B cell (primary cell): ENCODE measurements around the gene PNMA8C. TPM values are rescaled to one million over a fixed set of nuclear protein-coding genes. Genes with fewer than 3 reads are reported as not detected.

Experiments used
- ATAC-seq: fragments of 200-7000 bp; cut with Tn5 transposase; one replicate; pipeline ENCODE4 v1.10.0; 2021; ENCODE audit warnings: low read depth, mild to moderate bottlenecking, moderate number of reproducible peaks, moderate library complexity
- CTCF ChIA-PET: fragments of 350-600 bp; sonication (Branson Sonifier 250); formaldehyde crosslinking; loops from one replicate; lab custom pipeline; 2021; ENCODE audit warnings: antibody characterized with exemption, inconsistent platforms; lab: Charles Lee
- POLR2A ChIA-PET: fragments of 350-600 bp; sonication (Branson Sonifier 250); formaldehyde crosslinking; loops from one replicate; lab custom pipeline; 2021; ENCODE audit warnings: antibody characterized with exemption; lab: Charles Lee
- DNase-seq: peaks from one replicate; pipeline ENCODE4 v3.0.0; 2013
- H2AFZ ChIP-seq: 2 replicates; pipeline ENCODE4 v1.6.1; 2012; ENCODE audit warnings: mild to moderate bottlenecking, low read depth, low read length; ENCODE audit not compliant: insufficient read depth, poor library complexity, severe bottlenecking
- H3K27ac ChIP-seq, 2 donors: 1 replicate in 1 of 2; 2 replicates in 1 of 2; pipeline ENCODE4 v1.5.1; 2012 to 2013; ENCODE audit warnings: low read length in 2 of 2, mild to moderate bottlenecking in 2 of 2, moderate library complexity in 1 of 2
- H3K27me3 ChIP-seq, 4 experiments: fragments of 200-600 bp in 1 of 4; sonication (generic) in 1 of 4; replicated peaks in 1 of 4; 1 replicate in 2 of 4; 2 replicates in 2 of 4; pipeline versions ENCODE4 v1.6.1 to v1.7.0; 2013 to 2016; ENCODE audit warnings: low read length in 3 of 4, mild to moderate bottlenecking in 2 of 4, mixed read lengths in 1 of 4, moderate library complexity in 1 of 4; ENCODE audit not compliant: insufficient read depth in 4 of 4, control insufficient read depth in 3 of 4; ENCODE audit errors: control extremely low read depth in 1 of 4
- H3K36me3 ChIP-seq, 2 experiments: replicated peaks in 1 of 2; 1 replicate in 1 of 2; 2 replicates in 1 of 2; pipeline versions ENCODE4 v1.6.1 to v1.7.1; 2013; ENCODE audit warnings: low read length in 1 of 2; ENCODE audit not compliant: insufficient read depth in 2 of 2, control insufficient read depth in 1 of 2; ENCODE audit errors: control extremely low read depth in 1 of 2, extremely low read depth in 1 of 2
- H3K4me1 ChIP-seq, 2 donors: fragments of 200-600 bp in 1 of 2; sonication (generic) in 1 of 2; 1 replicate in 1 of 2; 2 replicates in 1 of 2; pipeline versions ENCODE4 v1.5.1 to v1.6.1; 2013 to 2017; ENCODE audit warnings: low read length in 2 of 2; ENCODE audit not compliant: control insufficient read depth in 2 of 2, insufficient read depth in 2 of 2
- H3K4me2 ChIP-seq: replicated peaks from 2 replicates; pipeline ENCODE3; 2012; ENCODE audit warnings: mild to moderate bottlenecking, low read depth, low read length; ENCODE audit not compliant: poor library complexity, severe bottlenecking
- H3K4me3 ChIP-seq, 5 experiments: fragments of 200-600 bp in 1 of 5; sonication (generic) in 1 of 5; 1 replicate in 3 of 5; 2 replicates in 2 of 5; pipeline versions ENCODE4 v1.5.1 to v1.7.0; 2011 to 2016; ENCODE audit warnings: low read length in 4 of 5, mild to moderate bottlenecking in 4 of 5, low read depth in 2 of 5, control low read depth in 1 of 5, moderate library complexity in 1 of 5; ENCODE audit not compliant: insufficient read depth in 1 of 5; ENCODE audit errors: control extremely low read depth in 1 of 5, extremely low read depth in 1 of 5
- H3K79me2 ChIP-seq: fragments of 200-600 bp; sonication (generic); one replicate; pipeline ENCODE4 v1.6.0; 2016; ENCODE audit warnings: low read length; ENCODE audit not compliant: control insufficient read depth, insufficient read depth
- H3K9ac ChIP-seq: fragments of 200-600 bp; sonication (generic); 2 replicates; pipeline ENCODE4 v1.6.1; 2017; ENCODE audit warnings: mild to moderate bottlenecking, low read length, moderate library complexity
- H3K9me3 ChIP-seq, 3 donors: one replicate each; pipeline versions ENCODE4 v1.6.1 to v1.7.1; 2013; ENCODE audit warnings: low read length in 2 of 3; ENCODE audit not compliant: control insufficient read depth in 2 of 3, insufficient read depth in 1 of 3; ENCODE audit errors: control extremely low read depth in 1 of 3
- H4K20me1 ChIP-seq: 2 replicates; pipeline ENCODE4 v1.6.0; 2012; ENCODE audit warnings: mild to moderate bottlenecking, low read length; ENCODE audit not compliant: insufficient read depth, control insufficient read depth, poor library complexity, severe bottlenecking
- H3K27ac Mint-ChIP-seq: one replicate; pipeline ENCODE4 v1.8.0; 2021; ENCODE audit warnings: mixed read lengths
- H3K27me3 Mint-ChIP-seq: one replicate; pipeline ENCODE4 v1.8.0; 2021; ENCODE audit warnings: mixed read lengths
- H3K4me1 Mint-ChIP-seq: one replicate; pipeline ENCODE4 v1.8.0; 2021; ENCODE audit warnings: mixed read lengths
- H3K4me3 Mint-ChIP-seq: one replicate; pipeline ENCODE4 v1.8.0; 2021; ENCODE audit warnings: mixed read lengths
- H3K9me3 Mint-ChIP-seq: one replicate; pipeline ENCODE4 v1.8.0; 2022; ENCODE audit warnings: mixed read lengths; ENCODE audit not compliant: insufficient read depth
- CTCF ChIP-seq: fragments of 200-600 bp; IDR thresholded peaks from one replicate; pipeline ENCODE4 v1.8.0; 2022; ENCODE audit warnings: antibody characterized with exemption, mild to moderate bottlenecking
- EZH2 ChIP-seq: IDR thresholded peaks from 2 replicates; pipeline ENCODE4 v1.6.1; 2012; ENCODE audit warnings: borderline replicate concordance, low read depth, mild to moderate bottlenecking, moderate library complexity, low read length; ENCODE audit not compliant: insufficient read depth, poor library complexity, severe bottlenecking
- WGBS: methylation state at CpG from one replicate; pipeline ENCODE4 v1.1.5; 2013; ENCODE audit warnings: missing lambda C conversion rate; ENCODE audit not compliant: insufficient coverage; 5-methylcytosine and 5-hydroxymethylcytosine counted together
- intact Hi-C: fragments of 100-400 bp; cut with micrococcal nuclease; formaldehyde crosslinking; loops from one replicate; pipeline ENCODE4 v1.10.0; 2022
- polyA plus RNA-seq: library from polyadenylated mRNA; depleted of rRNA; stranded (reverse); fragments of >200 nt; gene quantifications from 2 replicates; pipeline ENCODE4 v1.2.3, GENCODE V29; 2012
- total RNA-seq, 2 donors: library from RNA; stranded (reverse); fragments of 120-200 nt in 1 of 2; gene quantifications; 1 replicate in 1 of 2; 2 replicates in 1 of 2; pipeline versions ENCODE4 v1.2.3 to v1.2.4, GENCODE V29; 2013 to 2022

Gene PNMA8C
- total and polyA plus RNA-seq, 2 donors (not counting 1 experiment from before 2014, with no cell fraction given) = not detected

- Histone ChIP-seq H3K79me2 (no peaks in the 10 kb centered on the region), H3K4me3 (no peak overlapping the region), H3K27me3 (peaks cover 0 to 25% (median 12%) of the 10 kb centered on the region in 4 experiments), H2AFZ (no peak overlapping the region), H4K20me1 (no peaks in the 10 kb centered on the region), H3K27ac (no peak overlapping the region), H3K9ac (no peak overlapping the region), H3K4me1 (peaks cover 6 to 8% of the 10 kb centered on the region in 2 donors), H3K4me2 (no peak overlapping the region), H3K36me3 (no peaks in the 10 kb centered on the region), H3K9me3 (no peaks in the 10 kb centered on the region)
- no peaks in the 10 kb centered on the region for H3K4me1 Mint-ChIP-seq
- intact Hi-C loops = no loop called here
- H3K9me3 Mint-ChIP-seq = no peaks in the 10 kb centered on the region
- TF ChIP-seq EZH2 (no peak), CTCF (no peak)
- DNase-seq (no peak), ATAC-seq (no peak)
- H3K27me3 Mint-ChIP-seq = peaks cover 58% of the 10 kb centered on the region
- H3K4me3 Mint-ChIP-seq = no peak overlapping the region
- CTCF ChIA-PET = no interaction called here
- POLR2A ChIA-PET = no interaction called here
- no peak overlapping the region for H3K27ac Mint-ChIP-seq
- WGBS = 82% methylated on average over 10 of the region's 10 CpGs
Observed at GRCh38 chr19:46470376-46470775, 41.6 kb upstream of the PNMA8C start.

GRCh38 chr19:46469541-46470185 is 40.9 kb upstream of the PNMA8C start:
- TF ChIP-seq EZH2 = no peak
- no peak for TF ChIP-seq CTCF
- intact Hi-C loops = no loop called here
- no peak overlapping the region for H3K4me3 ChIP-seq
- no peak overlapping the region for H3K9ac ChIP-seq
- 95% methylated on average over 16 of the region's 18 CpGs for WGBS
- H3K9me3 ChIP-seq = no peaks in the 10 kb centered on the region
- no peaks in the 10 kb centered on the region for H3K79me2 ChIP-seq
- H3K4me1 ChIP-seq = peaks cover 6 to 8% of the 10 kb centered on the region in 2 donors
- no peak overlapping the region for H3K4me2 ChIP-seq
- H3K27ac ChIP-seq = no peak overlapping the region
- no peaks in the 10 kb centered on the region for H3K9me3 Mint-ChIP-seq
- H2AFZ ChIP-seq = no peak overlapping the region
- CTCF ChIA-PET = no interaction called here
- H3K36me3 ChIP-seq = no peaks in the 10 kb centered on the region
- no peak overlapping the region for H3K4me3 Mint-ChIP-seq
- H3K27ac Mint-ChIP-seq = no peak overlapping the region
- no peaks in the 10 kb centered on the region for H3K4me1 Mint-ChIP-seq
- POLR2A ChIA-PET = no interaction called here
- DNase-seq (no peak), ATAC-seq (no peak)
- H4K20me1 ChIP-seq = no peaks in the 10 kb centered on the region
- peaks cover 0 to 25% (median 12%) of the 10 kb centered on the region in 4 experiments for H3K27me3 ChIP-seq
- peaks cover 65% of the 10 kb centered on the region for H3K27me3 Mint-ChIP-seq
